ENCODE measurements around the gene UGT1A7. TPM values are rescaled to one million over a fixed set of nuclear protein-coding genes. Genes with fewer than 3 reads are reported as not detected.

Gene UGT1A7
- total RNA-seq, 4 donors from 2014 or later: 3.4 to 55.3 (median 18.2) TPM

- no peaks in the 10 kb centered on the region for H3K36me3 ChIP-seq
- H3K4me1 ChIP-seq: peaks cover 0 to 29% (median 14%) of the 10 kb centered on the region in 4 donors
- H3K27me3 ChIP-seq: no peaks in the 10 kb centered on the region
- TF ChIP-seq POLR2A (IDR thresholded peaks at IDR 0.05) (no peak), POLR2AphosphoS5 (IDR thresholded peaks at IDR 0.05) (peak in 1 of 3 donors; percentile 47), EP300 (IDR thresholded peaks at IDR 0.05; ENCODE audit: low read depth) (no peak)
- no peak for DNase-seq
- H3K9me3 ChIP-seq: no peaks in the 10 kb centered on the region
- no peak overlapping the region for H3K4me3 ChIP-seq
- 44 to 73% methylated on average over 1 of the region's 1 CpG for whole genome bisulfite sequencing, 2 donors (ENCODE audit: low coverage in 1 of 2)
- peak overlapping the region in 2 of 4 donors; percentile 41 to 51 for H3K27ac ChIP-seq
- intact Hi-C loops (cut with DNase I; ENCODE audit: low total_unique reads) (no loop called here), in situ Hi-C loops (cut with MboI; ENCODE audit: low pct_ligation_motif_present in 1 of 4, low pct_unique_long_range_greater_than_20kb in 1 of 4, low sequenced_read_pairs in 3 of 4) (no loop called here)
Measured at GRCh38 chr2:233684640-233685039, 2.9 kb downstream of the UGT1A7 start.

- Histone ChIP-seq H3K4me3 (no peak overlapping the region), H3K27me3 (no peaks in the 10 kb centered on the region), H3K27ac (no peak overlapping the region), H3K4me1 (peaks cover 0 to 43% (median 28%) of the 10 kb centered on the region in 4 donors), H3K36me3 (no peaks in the 10 kb centered on the region), H3K9me3 (no peaks in the 10 kb centered on the region)
- TF ChIP-seq POLR2A (IDR thresholded peaks at IDR 0.05) (no peak), POLR2AphosphoS5 (IDR thresholded peaks at IDR 0.05) (no peak), CTCF (IDR thresholded peaks at IDR 0.05) (no peak), EP300 (IDR thresholded peaks at IDR 0.05; ENCODE audit: low read depth) (no peak)
- in situ Hi-C loops (cut with MboI; ENCODE audit: low pct_ligation_motif_present in 1 of 4, low pct_unique_long_range_greater_than_20kb in 1 of 4, low sequenced_read_pairs in 3 of 4) (no loop called here), intact Hi-C loops (cut with DNase I; ENCODE audit: low total_unique reads) (no loop called here)
- no peak for DNase-seq
- WGBS, 2 donors (ENCODE audit: low coverage in 1 of 2): 87 to 90% methylated on average over 5 of the region's 5 CpGs
Measured at GRCh38 chr2:233686928-233687327, 5.2 kb downstream of the UGT1A7 start.

GRCh38 chr2:233688341-233688740 is 6.6 kb downstream of the UGT1A7 start:
- TF ChIP-seq EP300 (IDR thresholded peaks at IDR 0.05; ENCODE audit: low read depth): no peak
- no peak for TF ChIP-seq POLR2AphosphoS5 (IDR thresholded peaks at IDR 0.05)
- no peak for TF ChIP-seq POLR2A (IDR thresholded peaks at IDR 0.05)
- TF ChIP-seq CTCF (IDR thresholded peaks at IDR 0.05): no peak

GRCh38 chr2:233689031-233689430 is 7.3 kb downstream of the UGT1A7 start:
- H3K4me3 ChIP-seq: no peak overlapping the region
- no peaks in the 10 kb centered on the region for H3K27me3 ChIP-seq
- H3K36me3 ChIP-seq: no peaks in the 10 kb centered on the region
- DNase-seq: no peak
- peaks cover 0 to 48% (median 36%) of the 10 kb centered on the region in 4 donors for H3K4me1 ChIP-seq
- peak overlapping the region in 2 of 4 donors; percentile 32 to 54 for H3K27ac ChIP-seq
- TF ChIP-seq POLR2A (IDR thresholded peaks at IDR 0.05) (no peak), POLR2AphosphoS5 (IDR thresholded peaks at IDR 0.05) (no peak), EP300 (IDR thresholded peaks at IDR 0.05; ENCODE audit: low read depth) (no peak), CTCF (IDR thresholded peaks at IDR 0.05) (no peak)
- in situ Hi-C loops (cut with MboI; ENCODE audit: low pct_ligation_motif_present in 1 of 4, low pct_unique_long_range_greater_than_20kb in 1 of 4, low sequenced_read_pairs in 3 of 4) (no loop called here), intact Hi-C loops (cut with DNase I; ENCODE audit: low total_unique reads) (no loop called here)
- H3K9me3 ChIP-seq: no peaks in the 10 kb centered on the region

More at GRCh38 chr2:233688341-233688740, 6.6 kb downstream of the UGT1A7 start:
- Histone ChIP-seq H3K27me3 (no peaks in the 10 kb centered on the region), H3K4me1 (peaks cover 0 to 45% (median 35%) of the 10 kb centered on the region in 4 donors), H3K9me3 (no peaks in the 10 kb centered on the region), H3K4me3 (no peak overlapping the region), H3K27ac (no peak overlapping the region), H3K36me3 (no peaks in the 10 kb centered on the region)
- DNase-seq: no peak
- WGBS, 2 donors (ENCODE audit: low coverage in 1 of 2): 52 to 73% methylated on average over 2 to 5 of the region's 5 CpGs
- in situ Hi-C loops (cut with MboI; ENCODE audit: low pct_ligation_motif_present in 1 of 4, low pct_unique_long_range_greater_than_20kb in 1 of 4, low sequenced_read_pairs in 3 of 4): no loop called here
- intact Hi-C loops (cut with DNase I; ENCODE audit: low total_unique reads): no loop called here

- no peak overlapping the region for H3K4me3 ChIP-seq
- H3K36me3 ChIP-seq: no peaks in the 10 kb centered on the region
- no peaks in the 10 kb centered on the region for H3K27me3 ChIP-seq
- peak overlapping the region in 2 of 4 donors; percentile 32 to 54 for H3K27ac ChIP-seq
- 0 to 13% methylated on average over 2 to 3 of the region's 3 CpGs for WGBS, 2 donors (ENCODE audit: low coverage in 1 of 2)
- H3K9me3 ChIP-seq: no peaks in the 10 kb centered on the region
- intact Hi-C loops (cut with DNase I; ENCODE audit: low total_unique reads): no loop called here
- in situ Hi-C loops (cut with MboI; ENCODE audit: low pct_ligation_motif_present in 1 of 4, low pct_unique_long_range_greater_than_20kb in 1 of 4, low sequenced_read_pairs in 3 of 4): no loop called here
- H3K4me1 ChIP-seq: peaks cover 0 to 45% (median 33%) of the 10 kb centered on the region in 4 donors
- TF ChIP-seq CTCF (IDR thresholded peaks at IDR 0.05): no peak
- TF ChIP-seq POLR2A (IDR thresholded peaks at IDR 0.05): no peak
- TF ChIP-seq POLR2AphosphoS5 (IDR thresholded peaks at IDR 0.05): no peak
- no peak for TF ChIP-seq EP300 (IDR thresholded peaks at IDR 0.05; ENCODE audit: low read depth)
- DNase-seq: no peak
Measured at GRCh38 chr2:233689501-233689900, 7.8 kb downstream of the UGT1A7 start.
